HG02571 (cell line): ENCODE data around the gene DOK6.

ENCODE experiments used
- ATAC-seq: cut with Tn5 transposase; IDR thresholded peaks from one replicate; pipeline ENCODE4 v1.9.1; 2021; ENCODE audit warnings: mild to moderate bottlenecking, moderate library complexity; ENCODE audit not compliant: unreplicated experiment

Gene DOK6

DNA sequence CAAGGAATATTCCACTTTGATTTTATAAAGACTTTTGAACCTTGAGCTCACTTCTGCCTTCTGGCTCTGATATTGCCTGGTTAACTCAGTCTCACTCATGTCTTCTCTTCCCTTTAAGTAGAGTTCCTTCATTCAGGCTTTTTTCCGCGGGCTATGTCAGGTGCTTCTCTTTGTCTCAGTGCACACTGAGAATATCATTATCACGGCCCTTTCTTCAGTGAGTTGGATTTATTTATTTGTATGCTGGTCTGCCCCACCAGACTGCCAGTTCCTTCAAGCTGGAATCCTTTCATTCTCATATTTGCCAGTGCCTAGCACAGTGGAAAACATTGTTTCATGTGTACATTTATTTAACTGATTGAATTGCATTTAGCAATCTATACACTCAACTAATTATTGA lies 136.5 kb downstream of the DOK6 start:
- ATAC-seq, result no peak

DNA sequence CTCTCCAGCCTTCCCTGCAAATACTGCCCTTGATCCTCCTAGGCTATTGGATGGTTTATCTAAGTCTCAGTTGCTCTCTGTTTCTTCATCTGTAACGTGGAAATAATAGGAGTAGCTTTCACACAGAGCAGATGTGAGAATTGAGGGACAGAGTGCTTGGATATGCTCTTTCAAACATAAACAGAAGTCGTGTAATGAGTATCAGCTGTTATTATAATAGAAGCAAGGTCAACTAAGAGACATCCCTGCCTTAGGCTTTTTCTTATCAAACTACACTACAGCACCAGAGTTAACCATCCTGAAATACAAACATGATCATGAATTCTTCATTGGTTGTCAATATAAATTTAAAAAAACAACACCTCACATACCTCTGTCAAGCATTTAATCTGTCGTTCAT lies 138.2 kb downstream of the DOK6 start:
- ATAC-seq, result no peak

DNA sequence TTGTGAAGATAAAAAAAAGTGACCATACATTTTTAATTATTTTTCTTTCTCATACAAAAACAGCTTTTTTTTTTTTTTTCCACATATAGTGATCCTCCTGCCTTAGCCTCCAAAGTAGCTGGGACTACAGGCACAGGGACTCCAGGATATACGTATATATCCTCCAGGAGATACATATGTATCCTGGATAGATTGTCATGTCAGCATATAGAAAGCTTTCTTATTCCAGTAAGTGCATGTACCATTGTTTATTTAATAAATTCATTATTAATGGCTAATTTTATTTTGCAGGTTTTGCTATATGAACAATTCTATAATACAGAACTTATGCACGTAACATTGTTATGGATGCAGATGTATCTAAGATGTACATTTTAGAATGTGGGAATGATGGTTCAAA lies 138.7 kb downstream of the DOK6 start:
- ATAC-seq, result no peak

- ATAC-seq, result no peak
Measured at GRCh38 chr18:69556228-69556627, 155.5 kb downstream of the DOK6 start.

- ATAC-seq, result no peak
Measured at GRCh38 chr18:69557282-69557681, 156.6 kb downstream of the DOK6 start.

DNA sequence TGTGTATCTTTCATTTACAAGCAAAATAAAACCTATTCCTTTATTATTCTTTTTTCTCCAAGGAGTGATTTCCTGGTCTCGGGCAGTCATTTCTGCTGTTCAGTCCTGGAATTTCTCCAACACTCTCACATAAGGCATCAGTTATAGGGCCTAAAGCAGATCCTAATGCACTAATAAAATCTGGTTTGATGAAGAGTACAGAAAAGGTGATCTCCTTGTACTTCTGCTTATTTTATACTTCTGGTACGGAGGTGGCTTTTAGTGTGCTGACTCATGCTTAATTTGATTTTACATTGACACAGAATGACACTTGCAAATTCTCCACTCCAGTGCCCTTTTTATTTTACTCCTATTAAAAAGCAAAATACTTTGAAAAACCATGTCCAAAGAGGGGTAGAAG lies 157.4 kb downstream of the DOK6 start:
- no peak for ATAC-seq

- no peak for ATAC-seq
Measured at GRCh38 chr18:69559604-69560003, 158.9 kb downstream of the DOK6 start.

GRCh38 chr18:69564602-69565001 lies 163.9 kb downstream of the DOK6 start:
- ATAC-seq, result no peak

- ATAC-seq, result no peak
Measured at GRCh38 chr18:69567813-69568488, 167.3 kb downstream of the DOK6 start.

GRCh38 chr18:69569133-69569532 lies 168.4 kb downstream of the DOK6 start:
- no peak for ATAC-seq

DNA sequence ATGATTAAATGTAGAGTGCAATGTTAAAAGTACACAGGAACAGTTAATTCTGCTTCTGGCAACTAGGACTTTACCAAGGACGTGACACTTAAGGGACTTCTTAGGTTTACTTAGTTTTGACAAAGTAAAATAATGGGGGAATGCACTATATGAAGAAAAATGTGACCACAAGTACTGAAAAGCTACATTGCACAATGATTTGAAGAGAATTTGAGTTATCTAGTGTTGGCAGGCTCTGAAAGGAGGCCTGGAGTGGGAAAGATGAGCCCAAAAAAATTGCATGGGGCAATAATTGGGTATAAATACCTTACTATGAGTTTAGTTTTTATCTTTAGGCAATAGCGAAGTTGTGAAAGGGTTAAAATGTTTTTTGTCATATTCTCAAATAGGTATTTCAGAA lies 173.7 kb downstream of the DOK6 start:
- no peak for ATAC-seq

- ATAC-seq, result no peak
Measured at GRCh38 chr18:69580107-69580506, 179.4 kb downstream of the DOK6 start.

DNA sequence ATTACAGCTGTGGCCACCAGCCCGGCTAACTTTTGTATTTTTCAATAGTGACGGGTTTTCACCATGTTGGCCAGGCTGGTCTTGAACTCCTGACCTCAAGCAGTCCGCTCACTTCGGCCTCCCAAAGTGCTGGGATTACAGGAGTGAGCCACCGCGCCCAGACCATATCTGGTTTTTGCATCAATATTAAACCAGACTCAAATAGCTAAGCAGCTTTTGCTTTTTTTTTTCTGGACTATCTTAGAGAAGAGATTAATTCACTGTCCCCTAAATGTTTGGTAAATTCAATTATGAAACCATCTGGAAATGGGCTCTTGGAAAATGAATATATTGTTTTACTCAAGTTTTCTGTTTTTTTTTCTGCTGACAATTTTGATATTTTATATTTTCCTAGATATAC lies 183.7 kb downstream of the DOK6 start:
- no peak for ATAC-seq

- no peak for ATAC-seq
Measured at GRCh38 chr18:69585696-69586095, 185.0 kb downstream of the DOK6 start.

DNA sequence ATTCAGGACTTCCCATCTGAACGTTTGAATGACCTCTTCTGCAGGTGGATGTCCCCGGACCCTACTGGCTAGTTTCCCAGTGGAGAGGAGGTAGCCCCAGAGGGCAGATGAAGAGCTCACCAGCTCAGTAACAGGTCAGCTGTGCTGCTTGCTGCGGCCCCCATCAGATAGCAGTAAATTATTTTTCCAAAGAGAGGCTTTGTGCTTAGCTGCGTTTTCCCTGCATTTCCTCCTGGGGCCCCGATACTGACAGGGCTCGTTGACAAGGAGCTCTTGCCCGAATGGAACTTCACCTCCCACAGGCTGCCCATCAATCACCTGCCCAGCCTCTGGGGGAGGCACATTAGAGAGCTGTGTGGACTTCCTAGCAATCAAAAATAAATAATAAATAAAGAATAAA lies 185.8 kb downstream of the DOK6 start:
- ATAC-seq, result no peak

DNA sequence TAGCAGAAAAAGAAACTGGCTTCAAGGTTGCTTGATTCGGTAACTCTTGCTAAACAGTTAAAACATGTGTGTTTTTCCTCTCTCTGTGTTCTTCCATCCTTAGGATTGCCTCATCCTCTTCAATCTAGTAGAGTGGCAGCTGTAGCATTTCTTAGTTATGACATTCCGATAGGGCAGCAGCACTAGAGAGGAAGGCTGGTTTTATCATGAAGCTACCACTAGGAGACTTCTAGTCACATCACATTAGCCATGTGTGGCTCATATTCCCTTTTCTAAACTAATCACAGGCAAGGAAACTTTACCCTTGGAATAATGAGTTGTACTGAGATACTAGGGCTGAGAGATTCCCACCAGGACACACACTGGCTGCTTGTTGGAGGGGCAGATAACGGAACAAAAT lies 187.6 kb downstream of the DOK6 start:
- ATAC-seq, result no peak

DNA sequence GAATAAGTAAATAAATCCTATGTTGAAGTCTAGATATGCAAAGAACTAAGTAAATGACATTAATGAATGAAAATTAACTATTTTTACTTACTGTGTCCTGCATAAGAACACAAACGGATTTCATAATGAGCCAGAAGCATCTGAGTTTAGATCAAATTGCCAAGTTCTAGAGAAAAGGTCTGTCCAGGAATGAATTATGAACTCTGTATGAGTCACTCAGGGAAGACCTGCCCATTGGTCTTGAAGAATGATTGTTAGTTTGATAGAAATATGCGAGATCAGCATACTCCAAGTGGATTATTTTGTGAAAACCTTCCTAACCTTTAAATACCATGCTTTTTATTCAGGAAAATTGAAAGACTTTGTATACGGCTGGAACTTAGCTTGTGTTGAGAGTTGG lies 189.5 kb downstream of the DOK6 start:
- ATAC-seq, result no peak

DNA sequence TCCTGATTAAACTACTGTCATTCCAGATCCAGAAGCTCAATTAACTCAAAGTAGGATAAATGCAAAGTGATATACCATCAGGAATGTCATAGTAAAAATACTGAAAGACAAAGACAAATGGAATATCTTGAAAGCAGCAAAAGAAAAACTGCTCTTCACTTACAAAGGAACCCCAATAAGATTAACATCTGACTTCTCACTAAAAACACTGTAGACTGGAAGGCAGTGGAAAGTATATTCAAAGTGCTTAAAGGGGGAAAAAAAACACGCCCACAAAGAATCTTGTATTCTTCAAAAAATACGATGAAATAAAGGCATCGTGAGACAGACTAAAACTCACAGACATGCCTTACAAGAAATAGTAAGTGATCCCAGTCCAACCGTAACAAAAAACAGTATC lies 195.7 kb downstream of the DOK6 start:
- no peak for ATAC-seq

DNA sequence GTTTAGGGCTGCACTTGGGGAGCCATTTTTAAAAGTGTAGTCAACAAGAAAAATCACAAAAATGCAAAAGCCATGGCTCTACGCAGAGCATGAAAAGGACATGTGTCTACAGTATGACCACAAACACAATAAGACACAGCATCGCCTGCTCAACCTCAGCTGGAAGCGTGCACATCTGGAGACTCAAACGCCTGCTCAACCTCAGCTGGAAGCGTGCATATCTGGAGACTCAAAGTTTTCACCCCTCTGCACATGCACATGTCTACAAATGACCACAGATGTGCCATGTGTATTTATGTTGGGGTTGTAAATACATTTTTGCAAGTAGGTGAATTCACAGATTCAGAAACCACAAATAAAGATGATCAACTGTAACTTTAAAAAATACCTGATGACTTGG lies 196.9 kb downstream of the DOK6 start:
- no peak for ATAC-seq

- ATAC-seq, result no peak
Measured at GRCh38 chr18:69599377-69599776, 198.7 kb downstream of the DOK6 start.

DNA sequence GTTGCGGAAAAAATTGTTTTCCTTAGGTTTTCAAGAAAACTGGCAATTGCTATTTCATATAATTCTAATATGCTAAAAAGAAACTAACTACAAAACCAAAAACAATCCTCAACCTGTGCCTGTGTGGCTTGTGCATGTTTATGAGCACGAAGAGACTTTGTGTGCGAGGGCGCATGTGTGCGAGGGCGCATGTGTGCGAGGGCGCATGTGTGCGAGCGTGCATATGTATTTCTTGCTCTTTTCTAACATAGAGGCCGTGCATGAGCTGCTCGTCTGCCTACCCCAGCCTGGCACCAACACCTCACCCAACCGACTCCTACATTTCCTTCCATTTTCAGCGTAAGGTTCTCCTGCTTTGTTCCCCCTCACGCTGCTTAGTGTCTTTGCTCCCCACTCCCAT lies 211.6 kb downstream of the DOK6 start:
- no peak for ATAC-seq

GRCh38 chr18:69616114-69616513 lies 215.4 kb downstream of the DOK6 start:
- no peak for ATAC-seq

DNA sequence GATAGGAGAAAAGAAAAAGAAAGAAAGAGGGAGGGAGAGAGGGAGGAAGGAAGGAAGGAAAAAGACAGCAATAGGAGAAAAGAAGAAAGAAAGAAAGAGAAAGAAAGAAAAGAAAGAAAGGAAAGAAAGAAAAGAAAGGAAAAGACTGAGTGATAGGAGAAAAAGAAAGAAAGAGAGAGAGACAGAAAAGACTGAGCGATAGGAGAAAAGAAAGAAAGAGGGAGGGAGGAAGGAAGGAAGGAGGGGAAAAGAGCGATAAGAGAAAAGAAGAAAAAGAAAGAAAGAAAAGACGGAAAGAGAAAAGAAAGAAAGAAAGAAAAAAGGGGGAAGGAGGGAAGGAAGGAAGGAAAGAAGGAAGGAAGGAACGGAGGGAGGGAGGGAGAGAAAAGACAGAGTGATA lies 216.7 kb downstream of the DOK6 start:
- ATAC-seq, result no peak
